Transverse colon (tissue), 3 donors: ENCODE measurements around the gene PRR5L.

ENCODE experiments used
- CTCF ChIP-seq, 5 experiments: fragments of 200-600 bp in 3 of 5; fragments of 450-650 bp in 2 of 5; sonication (generic) in 3 of 5; IDR thresholded peaks; 1 replicate in 2 of 5; 2 replicates in 3 of 5; pipeline ENCODE4 v1.5.1; 2016 to 2017; ENCODE audit warnings: antibody characterized with exemption in 5 of 5, inconsistent platforms in 3 of 5, mild to moderate bottlenecking in 2 of 5, moderate library complexity in 1 of 5
- POLR2A ChIP-seq: fragments of 450-650 bp; IDR thresholded peaks from one replicate; pipeline ENCODE4 v1.6.1; 2016; ENCODE audit warnings: antibody characterized with exemption, mild to moderate bottlenecking, moderate library complexity

- no peak for TF ChIP-seq CTCF (IDR thresholded peaks at IDR 0.05)
- no peak for TF ChIP-seq POLR2A
These were observed 96.1 kb downstream of the PRR5L start for GRCh38 chr11:36392196-36392595.
